Measurements from ENCODE around the gene KCNIP1. TPM values are rescaled to one million over a fixed set of nuclear protein-coding genes. Genes with fewer than 3 reads are reported as not detected.
"Not testable (repeated sequence)": the region's sequence is repeated elsewhere in the genome, so short reads cannot be mapped to it uniquely, and the experiment has no call there.

The KCNIP1 gene
- total RNA-seq, 1 experiment from 2014 or later: not detected

DNA sequence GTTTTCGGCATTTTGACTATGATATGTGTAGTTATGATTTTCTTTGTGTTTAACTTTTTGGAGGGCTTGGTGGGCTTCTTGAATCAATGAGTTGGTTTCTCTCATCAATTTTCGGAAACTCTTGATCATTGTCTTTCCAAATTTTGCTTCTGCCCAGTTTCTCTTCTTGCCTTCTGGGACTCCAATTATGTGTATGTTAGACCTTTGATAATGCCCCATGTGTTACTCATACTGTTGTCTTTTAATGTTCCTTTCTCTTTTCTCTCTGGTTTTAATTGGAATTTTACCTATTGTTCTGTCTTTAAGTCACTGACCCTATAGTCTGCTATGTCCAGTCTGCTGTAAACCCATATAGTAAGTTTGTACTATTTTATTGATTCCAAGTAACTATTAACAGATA lies 41.5 kb downstream of the KCNIP1 start:
- no peaks in the 10 kb centered on the region for H3K36me3 ChIP-seq (ENCODE audit: low read depth, low read length)
- ChIA-PET POLR2A (ENCODE audit: unreplicated experiment) (no interaction called here), CTCF (no interaction called here)
- H2AFZ ChIP-seq (ENCODE audit: low read length): no peak overlapping the region
- ATAC-seq (no peak), DNase-seq (no peak)
- no peak overlapping the region for H3K27ac ChIP-seq (ENCODE audit: low read length)
- peaks cover 18% of the 10 kb centered on the region; the same call in 1 of the 2 replicates for H3K27me3 ChIP-seq (ENCODE audit: low read length)
- 0 out of 2 replicates have a peak, but pooled peaks cover 4% of the 10 kb centered on the region for H3K9me3 ChIP-seq (ENCODE audit: low read length)
- H3K79me2 ChIP-seq (ENCODE audit: low read length): no peaks in the 10 kb centered on the region
- H3K9me2 ChIP-seq (replicated peaks; ENCODE audit: low read length): no peaks in the 10 kb centered on the region
- H3K4me3 ChIP-seq (ENCODE audit: low read length): no peak overlapping the region
- no TSS peak for BruUV-seq (replicated peaks)
- H3K9ac ChIP-seq (ENCODE audit: low read length): no peak overlapping the region
- H3K4me2 ChIP-seq (ENCODE audit: low read length): no peak overlapping the region
- intact Hi-C loops (cut with micrococcal nuclease): no loop called here
- no peaks in the 10 kb centered on the region for H3F3A ChIP-seq (ENCODE audit: low read length, unreplicated experiment)
- no peaks in the 10 kb centered on the region for H4K20me1 ChIP-seq (ENCODE audit: low read length)
- TF ChIP-seq EZH2 (IDR thresholded peaks at IDR 0.05; ENCODE audit: low read length, unreplicated experiment) (no peak), CTCF (conservative IDR thresholded peaks at IDR 0.05; ENCODE audit: low read depth, low read length) (no peak), EZH2phosphoT487 (IDR thresholded peaks at IDR 0.05; ENCODE audit: borderline replicate concordance, low read length) (no peak)
- H3K4me1 ChIP-seq (ENCODE audit: insufficient read depth, low read length): no peaks in the 10 kb centered on the region

DNA sequence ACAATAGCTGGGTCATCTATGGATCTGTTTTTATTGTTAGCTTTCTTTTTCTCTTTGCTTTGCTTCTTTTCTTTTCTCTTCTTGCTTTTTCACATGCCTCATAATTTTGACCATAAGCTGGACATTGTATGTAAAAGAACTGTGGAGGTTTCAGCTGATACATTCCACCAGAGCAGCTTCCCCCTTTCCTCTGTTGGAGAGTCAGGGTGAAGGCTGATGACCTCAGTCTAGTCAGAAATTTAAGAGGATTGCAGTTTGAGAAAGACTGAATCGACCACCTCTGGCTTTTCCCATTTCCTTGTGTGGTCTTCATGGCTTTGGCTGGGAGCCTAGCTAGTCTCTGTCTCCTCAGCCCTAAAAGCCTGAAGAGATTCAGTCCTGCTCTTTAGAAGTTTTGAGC lies 42.0 kb downstream of the KCNIP1 start:
- no peak overlapping the region for H3K4me2 ChIP-seq (ENCODE audit: low read length)
- H3K27me3 ChIP-seq (ENCODE audit: low read length): peaks cover 18% of the 10 kb centered on the region; the same call in 1 of the 2 replicates
- H3K4me3 ChIP-seq (ENCODE audit: low read length): no peak overlapping the region
- no TSS peak for BruUV-seq (replicated peaks)
- H3K4me1 ChIP-seq (ENCODE audit: insufficient read depth, low read length): no peaks in the 10 kb centered on the region
- ChIA-PET POLR2A (ENCODE audit: unreplicated experiment) (no interaction called here), CTCF (no interaction called here)
- no peak overlapping the region for H2AFZ ChIP-seq (ENCODE audit: low read length)
- intact Hi-C loops (cut with micrococcal nuclease): no loop called here
- no peak for ATAC-seq
- H3K27ac ChIP-seq (ENCODE audit: low read length): no peak overlapping the region
- TF ChIP-seq EZH2phosphoT487 (IDR thresholded peaks at IDR 0.05; ENCODE audit: borderline replicate concordance, low read length): no peak
- TF ChIP-seq CTCF (conservative IDR thresholded peaks at IDR 0.05; ENCODE audit: low read depth, low read length): no peak
- H3K79me2 ChIP-seq (ENCODE audit: low read length): no peaks in the 10 kb centered on the region
- 0 out of 2 replicates have a peak, but pooled peaks cover 4% of the 10 kb centered on the region for H3K9me3 ChIP-seq (ENCODE audit: low read length)
- DNase-seq: no peak
- no peak overlapping the region for H3K9ac ChIP-seq (ENCODE audit: low read length)
- H3F3A ChIP-seq (ENCODE audit: low read length, unreplicated experiment): no peaks in the 10 kb centered on the region
- H3K36me3 ChIP-seq (ENCODE audit: low read depth, low read length): no peaks in the 10 kb centered on the region
- no peaks in the 10 kb centered on the region for H3K9me2 ChIP-seq (replicated peaks; ENCODE audit: low read length)
- no peaks in the 10 kb centered on the region for H4K20me1 ChIP-seq (ENCODE audit: low read length)

GRCh38 chr5:170546282-170546681 lies 42.5 kb downstream of the KCNIP1 start:
- no peaks in the 10 kb centered on the region for H3K79me2 ChIP-seq (ENCODE audit: low read length)
- no TSS peak for BruUV-seq (replicated peaks)
- CTCF ChIA-PET: no interaction called here
- H3K9ac ChIP-seq (ENCODE audit: low read length): no peak overlapping the region
- no peaks in the 10 kb centered on the region for H4K20me1 ChIP-seq (ENCODE audit: low read length)
- no peak overlapping the region for H3K27ac ChIP-seq (ENCODE audit: low read length)
- H3F3A ChIP-seq (ENCODE audit: low read length, unreplicated experiment): no peaks in the 10 kb centered on the region
- ATAC-seq: no peak
- H3K36me3 ChIP-seq (ENCODE audit: low read depth, low read length): no peaks in the 10 kb centered on the region
- POLR2A ChIA-PET (ENCODE audit: unreplicated experiment): no interaction called here
- H3K4me2 ChIP-seq (ENCODE audit: low read length): no peak overlapping the region
- H3K27me3 ChIP-seq (ENCODE audit: low read length): peaks cover 18% of the 10 kb centered on the region; the same call in 1 of the 2 replicates
- 0 out of 2 replicates have a peak, but pooled peaks cover 4% of the 10 kb centered on the region for H3K9me3 ChIP-seq (ENCODE audit: low read length)
- no peak for TF ChIP-seq CTCF (conservative IDR thresholded peaks at IDR 0.05; ENCODE audit: low read depth, low read length)
- TF ChIP-seq EZH2 (IDR thresholded peaks at IDR 0.05; ENCODE audit: low read length, unreplicated experiment): no peak
- no peak for TF ChIP-seq EZH2phosphoT487 (IDR thresholded peaks at IDR 0.05; ENCODE audit: borderline replicate concordance, low read length)
- no peak overlapping the region for H2AFZ ChIP-seq (ENCODE audit: low read length)
- no peaks in the 10 kb centered on the region for H3K4me1 ChIP-seq (ENCODE audit: insufficient read depth, low read length)
- DNase-seq: no peak
- no peak overlapping the region for H3K4me3 ChIP-seq (ENCODE audit: low read length)
- no peaks in the 10 kb centered on the region for H3K9me2 ChIP-seq (replicated peaks; ENCODE audit: low read length)
- intact Hi-C loops (cut with micrococcal nuclease): no loop called here

DNA sequence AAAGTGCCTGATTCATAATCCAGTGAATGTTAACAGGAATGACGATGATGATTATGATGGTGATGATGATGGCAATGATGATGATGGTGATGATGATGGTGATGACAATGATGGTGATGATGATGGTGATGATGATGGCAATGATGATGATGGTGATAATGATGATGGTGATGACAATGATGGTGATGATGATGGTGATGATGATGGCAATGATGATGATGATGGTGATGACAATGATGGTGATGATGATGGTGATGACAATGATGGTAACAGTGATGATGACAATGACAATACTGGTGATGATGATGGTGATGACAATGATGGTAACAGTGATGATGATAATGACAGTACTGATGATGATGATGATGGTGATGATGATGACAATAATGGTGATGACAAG lies 46.6 kb downstream of the KCNIP1 start:
- H3K9me2 ChIP-seq (replicated peaks; ENCODE audit: low read length); BruUV-seq (replicated peaks); H3K4me1 ChIP-seq (ENCODE audit: insufficient read depth, low read length); H3F3A ChIP-seq (ENCODE audit: low read length, unreplicated experiment); H3K9me3 ChIP-seq (ENCODE audit: low read length); H3K27ac ChIP-seq (ENCODE audit: low read length); H3K9ac ChIP-seq (ENCODE audit: low read length); H3K4me2 ChIP-seq (ENCODE audit: low read length); H3K4me3 ChIP-seq (ENCODE audit: low read length); ATAC-seq; H4K20me1 ChIP-seq (ENCODE audit: low read length); intact Hi-C loops (cut with micrococcal nuclease); H3K79me2 ChIP-seq (ENCODE audit: low read length); H2AFZ ChIP-seq (ENCODE audit: low read length); DNase-seq; CTCF ChIA-PET; H3K36me3 ChIP-seq (ENCODE audit: low read depth, low read length); POLR2A ChIA-PET (ENCODE audit: unreplicated experiment): not testable (repeated sequence)
- H3K27me3 ChIP-seq (ENCODE audit: low read length): peaks cover 16% of the 10 kb centered on the region; the same call in 1 of the 2 replicates

All from PC-3 (cell line).